Measurements from ENCODE around the gene EPB41L1.

EPB41L1 gene

DNA sequence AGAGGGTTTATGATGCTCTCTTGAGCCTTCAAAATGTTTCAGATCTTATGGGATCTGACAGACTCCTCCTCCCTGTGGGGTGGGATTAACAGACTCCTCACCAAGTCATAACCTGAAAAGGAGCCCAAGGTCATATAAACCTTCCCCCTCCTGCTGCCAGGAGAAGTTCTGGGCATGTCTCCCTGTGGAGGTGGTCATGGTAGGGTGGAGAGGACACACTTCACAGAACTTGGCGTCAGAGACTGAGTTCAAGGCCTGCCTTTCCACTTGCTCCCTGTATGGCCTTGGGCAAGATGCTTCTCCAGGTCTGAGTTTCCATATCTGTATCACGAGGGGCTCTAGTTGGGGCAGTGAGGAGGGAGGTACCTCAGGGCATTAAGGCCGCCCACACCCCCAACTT lies 49.3 kb downstream of the EPB41L1 start:
- H3K9ac ChIP-seq (ENCODE audit: low read length), result no peak overlapping the region
- TF ChIP-seq CTCF (IDR thresholded peaks at IDR 0.05; ENCODE audit: low read depth, low read length) (no peak), EZH2phosphoT487 (IDR thresholded peaks at IDR 0.05; ENCODE audit: low read depth) (no peak)
- H3K27ac ChIP-seq (ENCODE audit: low read length), result no peak overlapping the region
- H3K27me3 ChIP-seq (ENCODE audit: low read depth, low read length), result no peaks in the 10 kb centered on the region
- H3K9me3 ChIP-seq (ENCODE audit: insufficient read depth, low read length), result no peaks in the 10 kb centered on the region
- H2AFZ ChIP-seq (ENCODE audit: low read depth, low read length), result no peak overlapping the region
- peaks cover 11% of the 10 kb centered on the region; the same call in 1 of the 2 replicates for H3K4me1 ChIP-seq (ENCODE audit: low read length)
- no peak overlapping the region for H3K4me2 ChIP-seq (ENCODE audit: low read length)
- no peak overlapping the region for H3K4me3 ChIP-seq (ENCODE audit: low read length)
- no peaks in the 10 kb centered on the region for H3K36me3 ChIP-seq (replicated peaks; ENCODE audit: low read depth, low read length)
- no peaks in the 10 kb centered on the region for H3K79me2 ChIP-seq (ENCODE audit: low read length)
- H4K20me1 ChIP-seq (ENCODE audit: insufficient read depth, low read length), result no peaks in the 10 kb centered on the region

DNA sequence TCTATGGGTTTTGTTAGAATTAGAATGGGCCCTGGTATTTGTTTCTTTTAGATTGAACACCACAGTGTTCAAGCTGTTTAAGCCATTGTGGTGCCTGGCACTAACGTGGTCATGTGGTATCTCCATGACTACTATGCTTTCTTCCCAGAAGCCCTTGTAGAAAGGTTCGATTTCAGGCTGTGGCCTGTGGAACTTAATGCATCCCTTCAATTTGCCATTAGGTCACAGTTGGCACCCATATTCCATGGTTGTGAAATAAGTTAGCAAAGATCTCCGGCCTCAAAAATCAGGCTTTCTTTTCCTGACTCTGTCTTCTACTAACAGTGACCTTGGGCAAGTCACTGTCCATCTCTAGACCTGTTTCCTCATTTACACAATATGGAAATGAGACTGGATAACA lies 50.5 kb downstream of the EPB41L1 start:
- no peaks in the 10 kb centered on the region for H4K20me1 ChIP-seq (ENCODE audit: insufficient read depth, low read length)
- no peaks in the 10 kb centered on the region for H3K36me3 ChIP-seq (replicated peaks; ENCODE audit: low read depth, low read length)
- H2AFZ ChIP-seq (ENCODE audit: low read depth, low read length), result no peak overlapping the region
- no peak overlapping the region for H3K27ac ChIP-seq (ENCODE audit: low read length)
- no peak overlapping the region for H3K9ac ChIP-seq (ENCODE audit: low read length)
- H3K79me2 ChIP-seq (ENCODE audit: low read length), result no peaks in the 10 kb centered on the region
- H3K4me2 ChIP-seq (ENCODE audit: low read length), result no peak overlapping the region
- H3K4me3 ChIP-seq (ENCODE audit: low read length), result no peak overlapping the region
- TF ChIP-seq CTCF (IDR thresholded peaks at IDR 0.05; ENCODE audit: low read depth, low read length) (no peak), EZH2phosphoT487 (IDR thresholded peaks at IDR 0.05; ENCODE audit: low read depth) (no peak)
- no peaks in the 10 kb centered on the region for H3K9me3 ChIP-seq (ENCODE audit: insufficient read depth, low read length)
- H3K27me3 ChIP-seq (ENCODE audit: low read depth, low read length), result no peaks in the 10 kb centered on the region
- H3K4me1 ChIP-seq (ENCODE audit: low read length), result peaks cover 6% of the 10 kb centered on the region; the same call in 1 of the 2 replicates

DNA sequence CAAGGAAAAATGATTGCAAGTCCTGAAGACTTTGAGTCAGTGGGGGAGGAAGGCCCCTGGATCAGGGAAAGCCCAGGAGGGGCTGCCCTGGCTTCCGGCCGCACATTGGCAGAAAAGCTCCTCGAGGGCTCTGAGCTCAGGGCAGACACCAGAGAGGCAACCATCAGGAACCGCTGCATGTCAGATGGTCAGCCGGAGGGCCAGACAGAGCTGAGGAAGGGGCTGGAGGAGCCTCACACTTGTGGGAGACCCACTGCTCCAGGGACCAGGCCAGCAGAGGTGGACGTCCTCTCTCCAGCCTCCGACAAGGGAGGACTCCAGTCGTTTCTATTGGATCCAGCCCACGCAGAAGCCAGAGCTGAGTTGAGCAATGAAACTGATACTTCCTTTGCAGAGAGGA lies 51.5 kb downstream of the EPB41L1 start:
- Histone ChIP-seq H3K36me3 (replicated peaks; ENCODE audit: low read depth, low read length) (no peaks in the 10 kb centered on the region), H3K9ac (ENCODE audit: low read length) (no peak overlapping the region), H3K27me3 (ENCODE audit: low read depth, low read length) (no peaks in the 10 kb centered on the region), H3K4me2 (ENCODE audit: low read length) (no peak overlapping the region), H3K27ac (ENCODE audit: low read length) (no peak overlapping the region), H3K79me2 (ENCODE audit: low read length) (no peaks in the 10 kb centered on the region), H3K4me1 (ENCODE audit: low read length) (peaks cover 5% of the 10 kb centered on the region; the same call in 1 of the 2 replicates), H2AFZ (ENCODE audit: low read depth, low read length) (no peak overlapping the region), H4K20me1 (ENCODE audit: insufficient read depth, low read length) (no peaks in the 10 kb centered on the region), H3K4me3 (ENCODE audit: low read length) (no peak overlapping the region), H3K9me3 (ENCODE audit: insufficient read depth, low read length) (no peaks in the 10 kb centered on the region)
- TF ChIP-seq CTCF (IDR thresholded peaks at IDR 0.05; ENCODE audit: low read depth, low read length) (no peak), EZH2phosphoT487 (IDR thresholded peaks at IDR 0.05; ENCODE audit: low read depth) (no peak)

- no peaks in the 10 kb centered on the region for H3K9me3 ChIP-seq (ENCODE audit: insufficient read depth, low read length)
- no peak overlapping the region for H3K4me2 ChIP-seq (ENCODE audit: low read length)
- peaks cover 5% of the 10 kb centered on the region; the same call in 1 of the 2 replicates for H3K4me1 ChIP-seq (ENCODE audit: low read length)
- H3K27ac ChIP-seq (ENCODE audit: low read length), result no peak overlapping the region
- H4K20me1 ChIP-seq (ENCODE audit: insufficient read depth, low read length), result no peaks in the 10 kb centered on the region
- H3K9ac ChIP-seq (ENCODE audit: low read length), result no peak overlapping the region
- no peak for TF ChIP-seq EZH2phosphoT487 (IDR thresholded peaks at IDR 0.05; ENCODE audit: low read depth)
- TF ChIP-seq CTCF (IDR thresholded peaks at IDR 0.05; ENCODE audit: low read depth, low read length), result no peak
- H3K79me2 ChIP-seq (ENCODE audit: low read length), result no peaks in the 10 kb centered on the region
- H3K27me3 ChIP-seq (ENCODE audit: low read depth, low read length), result no peaks in the 10 kb centered on the region
- H3K36me3 ChIP-seq (replicated peaks; ENCODE audit: low read depth, low read length), result no peaks in the 10 kb centered on the region
- H2AFZ ChIP-seq (ENCODE audit: low read depth, low read length), result no peak overlapping the region
- no peak overlapping the region for H3K4me3 ChIP-seq (ENCODE audit: low read length)
These were observed 52.1 kb downstream of the EPB41L1 start for GRCh38 chr20:36206641-36207040.

All from OCI-LY3 (cell line).